Upper lobe of right lung (tissue), 1 donor: Measurements from ENCODE around the gene KREMEN2. TPM values are rescaled to one million over a fixed set of nuclear protein-coding genes. Genes with fewer than 3 reads are reported as not detected.

Experiments used
- ATAC-seq: fragments of 200-7000 bp; cut with Tn5 transposase; one replicate; pipeline ENCODE4 v1.9.1; 2020; ENCODE audit warnings: mild to moderate bottlenecking, moderate library complexity
- DNase-seq: peaks from one replicate; pipeline ENCODE4 v3.0.0-alpha.2; 2020
- H3K27ac ChIP-seq: fragments of 200-600 bp; one replicate; pipeline ENCODE4 v1.8.0; 2022
- H3K27me3 ChIP-seq: fragments of 200-600 bp; one replicate; pipeline ENCODE4 v1.8.0; 2022; ENCODE audit warnings: mild to moderate bottlenecking
- H3K36me3 ChIP-seq: fragments of 200-600 bp; one replicate; pipeline ENCODE4 v1.8.0; 2022
- H3K4me1 ChIP-seq: fragments of 200-600 bp; one replicate; pipeline ENCODE4 v1.8.0; 2022
- H3K4me3 ChIP-seq: fragments of 200-600 bp; one replicate; pipeline ENCODE4 v1.8.0; 2022; ENCODE audit warnings: mild to moderate bottlenecking
- H3K9me3 ChIP-seq: fragments of 200-600 bp; one replicate; pipeline ENCODE4 v1.8.0; 2022
- CTCF ChIP-seq: fragments of 200-600 bp; IDR thresholded peaks from one replicate; pipeline ENCODE4 v1.8.0; 2022; ENCODE audit warnings: antibody characterized with exemption
- intact Hi-C: fragments of 100-400 bp; cut with DNase I; formaldehyde crosslinking; loops from one replicate; pipeline ENCODE4 v1.11.0; 2022
- total RNA-seq: library from RNA; stranded (reverse); fragmentation: NEBNext Ultra II Directional; extraction: Animal tissue kit (Norgen Biotek cat#: 25700); gene quantifications from one replicate; pipeline ENCODE4 v1.2.1, GENCODE V29; 2021
- donor health status: DM: no; HTN: yes; CAD: no; lungs with severe emphysema.

KREMEN2 gene
- total RNA-seq, 1 donor from 2014 or later, result not detected

- Histone ChIP-seq H3K4me1 (peaks cover 19% of the 10 kb centered on the region), H3K9me3 (no peaks in the 10 kb centered on the region), H3K36me3 (no peaks in the 10 kb centered on the region), H3K27me3 (no peaks in the 10 kb centered on the region), H3K27ac (peak within 1 kb of the TSS; percentile 98), H3K4me3 (peak within 1 kb of the TSS; percentile 84)
- peak; percentile 94 for ATAC-seq
- intact Hi-C loops, result no loop called here
- peak; percentile 96 for DNase-seq
- no peak for TF ChIP-seq CTCF
These were observed 16.4 kb downstream of the KREMEN2 start, which contains the start of gene PKMYT1 for GRCh38 chr16:2980227-2981176. Gene PKMYT1, minus strand, starts transcription at chr16:2980446. Its CDS starts 789 bp downstream, at chr16:2979657.

GRCh38 chr16:2981177-2981898 lies 17.3 kb downstream of the KREMEN2 start:
- Histone ChIP-seq H3K4me3 (peak overlapping the region; percentile 84), H3K4me1 (peaks cover 23% of the 10 kb centered on the region), H3K36me3 (no peaks in the 10 kb centered on the region), H3K27ac (peak overlapping the region; percentile 98), H3K27me3 (no peaks in the 10 kb centered on the region), H3K9me3 (no peaks in the 10 kb centered on the region)
- ATAC-seq, result no peak
- no peak for DNase-seq
- intact Hi-C loops, result no loop called here
- TF ChIP-seq CTCF, result no peak

- intact Hi-C loops, result no loop called here
- H3K4me3 ChIP-seq, result no peak overlapping the region
- H3K27ac ChIP-seq, result no peak overlapping the region
- H3K27me3 ChIP-seq, result no peaks in the 10 kb centered on the region
- TF ChIP-seq CTCF, result no peak
- no peaks in the 10 kb centered on the region for H3K9me3 ChIP-seq
- ATAC-seq, result no peak
- no peak for DNase-seq
- no peaks in the 10 kb centered on the region for H3K36me3 ChIP-seq
- peaks cover 23% of the 10 kb centered on the region for H3K4me1 ChIP-seq
These were observed 17.8 kb downstream of the KREMEN2 start for GRCh38 chr16:2981899-2982250.

- ATAC-seq (no peak), DNase-seq (no peak)
- no peak for TF ChIP-seq CTCF
- no peaks in the 10 kb centered on the region for H3K36me3 ChIP-seq
- no peaks in the 10 kb centered on the region for H3K9me3 ChIP-seq
- peaks cover 23% of the 10 kb centered on the region for H3K4me1 ChIP-seq
- intact Hi-C loops, result no loop called here
- no peaks in the 10 kb centered on the region for H3K27me3 ChIP-seq
- no peak overlapping the region for H3K4me3 ChIP-seq
- no peak overlapping the region for H3K27ac ChIP-seq
These were observed 18.3 kb downstream of the KREMEN2 start for GRCh38 chr16:2982402-2982801.

GRCh38 chr16:2983706-2984136 lies 19.6 kb downstream of the KREMEN2 start:
- DNase-seq, result peak; percentile 90
- peaks cover 23% of the 10 kb centered on the region for H3K4me1 ChIP-seq
- no peaks in the 10 kb centered on the region for H3K27me3 ChIP-seq
- TF ChIP-seq CTCF, result peak; percentile 89
- H3K27ac ChIP-seq, result no peak overlapping the region
- H3K4me3 ChIP-seq, result peak overlapping the region; percentile 16
- H3K9me3 ChIP-seq, result no peaks in the 10 kb centered on the region
- H3K36me3 ChIP-seq, result no peaks in the 10 kb centered on the region
- intact Hi-C loops, result no loop called here
- ATAC-seq, result peak; percentile 81
